Stimulated activated CD8-positive, alpha-beta memory T cell treated with anti-CD3 and anti-CD28 coated beads, Interleukin-4, amount 100 ng/mL, for 24 hours (primary cell): ENCODE data around the gene PCDH12.

Experiments used
- DNase-seq: peaks from one replicate; pipeline ENCODE4 v3.0.0-alpha.2; 2020; ENCODE audit warnings: low read depth

Gene PCDH12

DNA sequence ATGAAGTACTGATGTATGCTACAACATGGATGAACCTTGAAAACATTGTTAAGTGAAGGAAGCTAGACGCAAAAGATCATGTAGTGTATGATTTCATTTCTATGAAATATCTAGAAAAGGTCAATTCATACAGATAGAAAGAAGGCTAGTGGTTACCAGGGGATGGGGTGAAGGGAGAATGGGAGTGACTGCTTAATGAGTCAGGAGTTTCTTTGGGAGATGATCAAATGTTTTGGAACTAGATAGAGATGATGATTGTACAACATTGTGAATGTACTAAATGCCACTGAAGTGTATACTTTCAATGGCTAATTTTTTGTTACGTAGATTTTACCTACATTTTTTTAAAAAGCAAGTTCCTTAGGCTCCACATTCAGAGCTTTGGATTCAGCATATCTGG, 49.2 kb downstream of the PCDH12 start:
- DNase-seq, result no peak

- DNase-seq, result no peak
Observed at GRCh38 chr5:141906972-141907371, 51.0 kb downstream of the PCDH12 start.

DNA sequence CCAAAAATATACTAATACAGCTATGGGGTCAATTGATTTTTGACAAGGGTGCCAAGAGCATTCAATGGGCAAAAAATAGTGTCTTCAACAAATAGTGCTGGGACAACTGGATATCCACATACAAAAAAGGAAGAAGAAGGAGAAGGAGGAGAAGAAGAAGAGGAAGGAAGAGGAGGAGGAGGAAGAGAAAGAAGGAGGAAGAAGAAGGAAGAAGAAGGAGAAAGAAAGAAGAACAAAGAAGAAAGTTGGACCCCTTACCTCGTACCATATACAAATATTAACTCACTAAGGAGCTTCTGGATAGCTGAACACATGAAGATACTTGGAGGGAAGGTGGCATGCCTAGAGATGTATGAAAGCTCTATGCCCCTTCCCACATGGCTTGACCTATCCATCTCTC, 51.5 kb downstream of the PCDH12 start:
- DNase-seq, result no peak

DNA sequence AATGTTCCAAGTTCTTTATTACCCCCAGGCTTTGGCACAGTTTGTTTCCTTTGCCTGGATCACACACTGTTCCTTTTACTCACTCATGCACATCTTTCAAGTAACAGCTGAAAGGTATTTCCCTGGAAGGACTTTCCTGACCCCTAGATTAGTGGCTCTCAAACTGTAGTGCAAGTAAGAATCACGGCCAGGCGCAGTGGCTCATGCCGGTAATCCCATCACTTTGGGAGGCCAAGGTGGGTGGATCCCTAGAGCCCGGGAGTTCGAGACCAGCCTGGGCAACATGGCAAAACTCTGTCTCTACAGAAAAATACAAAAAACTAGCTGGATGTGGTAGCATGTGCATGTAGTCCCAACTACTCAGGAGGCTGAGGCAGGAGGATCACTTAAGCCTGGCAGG, 53.5 kb downstream of the PCDH12 start:
- DNase-seq, result no peak

GRCh38 chr5:141903261-141903660, 54.7 kb downstream of the PCDH12 start:
- no peak for DNase-seq

DNA sequence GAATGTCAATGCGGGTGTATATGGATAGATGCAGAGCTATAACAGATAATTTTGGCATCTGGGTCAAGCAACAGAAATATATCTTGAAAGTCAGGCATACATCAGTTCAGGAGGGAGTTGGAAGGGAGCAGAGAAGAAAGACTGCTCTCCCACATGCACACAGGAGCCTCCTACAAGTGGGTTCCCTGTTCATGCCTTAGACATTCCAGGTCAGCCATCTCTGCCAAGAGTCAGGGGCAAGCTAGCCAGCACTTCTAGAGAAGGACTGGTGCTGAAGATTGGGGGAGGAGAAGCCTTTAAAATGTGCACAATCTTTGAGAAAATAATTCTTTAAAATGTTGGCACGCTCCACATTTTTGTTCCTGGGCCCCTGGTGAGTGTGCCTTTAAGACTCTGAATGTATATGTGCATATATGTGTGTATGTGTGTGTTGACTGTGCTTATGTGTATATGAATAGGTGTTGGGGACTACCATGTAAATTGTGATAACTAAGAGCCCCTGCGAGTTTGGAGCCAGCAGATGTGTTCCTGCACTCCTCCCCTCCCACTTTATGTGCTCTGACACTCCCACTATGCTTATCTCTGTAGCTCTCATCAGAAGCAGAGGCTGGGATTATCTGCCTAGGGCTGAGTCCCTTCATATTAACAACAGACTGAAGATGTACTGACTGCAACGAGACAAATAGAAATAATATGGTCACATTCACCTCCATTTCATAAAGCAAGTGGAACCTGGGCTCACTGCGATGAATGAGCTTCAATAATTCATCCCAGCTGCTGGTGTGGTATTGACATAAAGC, 55.8 kb downstream of the PCDH12 start:
- no peak for DNase-seq

DNA sequence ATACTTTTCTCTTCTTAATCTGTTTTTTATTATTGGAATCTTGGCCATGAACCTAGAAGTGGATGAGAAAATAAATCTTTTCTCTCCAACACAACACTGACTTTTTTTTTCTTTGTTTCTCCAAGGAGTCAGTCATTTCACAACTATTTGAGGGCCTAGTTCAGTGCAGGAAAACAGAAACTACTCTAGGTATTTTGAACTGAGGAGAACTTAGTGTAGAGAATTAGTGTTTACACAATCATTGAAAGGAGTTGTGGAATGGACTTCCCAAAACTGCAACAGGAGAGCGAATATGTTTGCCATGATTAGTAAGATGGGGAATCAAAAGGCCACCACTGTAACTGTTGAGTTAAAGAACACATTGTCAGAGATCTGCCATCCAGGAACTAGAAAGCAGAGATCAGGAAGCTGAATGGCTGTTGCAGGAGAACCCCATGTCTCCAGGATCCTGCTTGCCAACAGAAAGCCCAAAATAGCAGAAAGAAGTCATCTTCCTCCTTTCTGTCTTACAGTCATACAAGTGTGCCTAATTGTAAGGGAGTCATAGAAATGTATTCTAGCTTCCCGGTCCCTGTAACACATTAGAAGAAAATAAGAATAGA, 59.5 kb downstream of the PCDH12 start:
- no peak for DNase-seq

- DNase-seq, result no peak
Observed at GRCh38 chr5:141897425-141897824, 60.6 kb downstream of the PCDH12 start.
